Liver (tissue), 9 donors: ENCODE measurements around the gene FSIP1. TPM values are rescaled to one million over a fixed set of nuclear protein-coding genes. Genes with fewer than 3 reads are reported as not detected.

ENCODE experiments used
- DNase-seq: peaks from one replicate; pipeline ENCODE4 v3.0.0-alpha.2; 2017; ENCODE audit warnings: low spot score
- H3K27ac ChIP-seq, 2 donors: one replicate each; pipeline ENCODE4 v1.7.0; 2013; ENCODE audit warnings: inconsistent platforms in 2 of 2, low read length in 2 of 2, control low read depth in 1 of 2, low read depth in 1 of 2, mild to moderate bottlenecking in 1 of 2
- H3K27me3 ChIP-seq, 4 donors: one replicate each; pipeline versions ENCODE4 v1.6.1 to v1.7.0; 2013; ENCODE audit warnings: low read length in 3 of 4, inconsistent platforms in 1 of 4, mild to moderate bottlenecking in 1 of 4, moderate library complexity in 1 of 4; ENCODE audit not compliant: control insufficient read depth in 4 of 4, insufficient read depth in 4 of 4
- H3K36me3 ChIP-seq, 4 donors: one replicate each; pipeline versions ENCODE4 v1.6.1 to v1.7.0; 2013; ENCODE audit warnings: low read length in 3 of 4, mild to moderate bottlenecking in 3 of 4, low read depth in 1 of 4, moderate library complexity in 1 of 4; ENCODE audit not compliant: control insufficient read depth in 4 of 4, insufficient read depth in 3 of 4
- H3K4me1 ChIP-seq, 4 donors: one replicate each; pipeline versions ENCODE4 v1.6.1 to v1.7.0; 2013; ENCODE audit warnings: low read length in 3 of 4, mild to moderate bottlenecking in 3 of 4, moderate library complexity in 1 of 4; ENCODE audit not compliant: control insufficient read depth in 4 of 4, insufficient read depth in 4 of 4
- H3K4me3 ChIP-seq, 3 donors: one replicate each; pipeline versions ENCODE4 v1.6.1 to v1.7.0; 2013; ENCODE audit warnings: low read length in 3 of 3, control low read depth in 1 of 3, low read depth in 1 of 3, mild to moderate bottlenecking in 1 of 3
- H3K9ac ChIP-seq, 2 donors: one replicate each; pipeline ENCODE4 v1.7.0; 2013; ENCODE audit warnings: low read length in 2 of 2, mild to moderate bottlenecking in 2 of 2, moderate library complexity in 2 of 2, control low read depth in 1 of 2, low read depth in 1 of 2
- H3K9me3 ChIP-seq, 4 donors: one replicate each; pipeline versions ENCODE4 v1.6.1 to v1.7.0; 2013; ENCODE audit warnings: low read length in 3 of 4; ENCODE audit not compliant: control insufficient read depth in 4 of 4
- ATF3 ChIP-seq: IDR thresholded peaks from 2 replicates; pipeline ENCODE4 v1.6.1; 2016; ENCODE audit warnings: antibody characterized with exemption
- EGR1 ChIP-seq, 2 donors: IDR thresholded peaks; 2 replicates each; pipeline ENCODE4 v1.6.1; 2016 to 2018; ENCODE audit warnings: antibody characterized with exemption in 2 of 2, low read depth in 2 of 2
- FOXA1 ChIP-seq: IDR thresholded peaks from 2 replicates; pipeline ENCODE4 v1.6.1; 2016; ENCODE audit warnings: antibody characterized with exemption
- FOXA2 ChIP-seq: IDR thresholded peaks from 2 replicates; pipeline ENCODE4 v1.6.1; 2016; ENCODE audit warnings: antibody characterized with exemption
- GABPA ChIP-seq, 2 donors: IDR thresholded peaks in 1 of 2; conservative IDR thresholded peaks in 1 of 2; 2 replicates each; pipeline ENCODE4 v1.6.1; 2016; ENCODE audit warnings: antibody characterized with exemption in 2 of 2, mild to moderate bottlenecking in 1 of 2, moderate library complexity in 1 of 2
- HNF4A ChIP-seq, 2 donors: conservative IDR thresholded peaks; 2 replicates each; pipeline ENCODE4 v1.6.1; 2016; ENCODE audit warnings: antibody characterized with exemption in 2 of 2, mild to moderate bottlenecking in 2 of 2
- HNF4G ChIP-seq: IDR thresholded peaks from 2 replicates; pipeline ENCODE4 v1.6.1; 2016; ENCODE audit warnings: antibody characterized with exemption
- JUND ChIP-seq, 2 donors: IDR thresholded peaks; 2 replicates each; pipeline ENCODE4 v1.6.1; 2016; ENCODE audit warnings: antibody characterized with exemption in 2 of 2
- NR2F2 ChIP-seq: IDR thresholded peaks from 2 replicates; pipeline ENCODE4 v1.6.1; 2016; ENCODE audit warnings: antibody characterized with exemption
- RAD21 ChIP-seq, 2 donors: IDR thresholded peaks; 2 replicates each; pipeline ENCODE4 v1.6.1; 2016; ENCODE audit warnings: antibody characterized with exemption in 2 of 2, mild to moderate bottlenecking in 2 of 2
- RXRA ChIP-seq, 2 donors: IDR thresholded peaks; 2 replicates each; pipeline ENCODE4 v1.6.1; 2017 to 2018; ENCODE audit warnings: antibody characterized with exemption in 2 of 2, mild to moderate bottlenecking in 1 of 2
- SP1 ChIP-seq: IDR thresholded peaks from 2 replicates; pipeline ENCODE4 v1.6.1; 2018; ENCODE audit warnings: antibody characterized with exemption, mild to moderate bottlenecking
- TAF1 ChIP-seq: conservative IDR thresholded peaks from 2 replicates; pipeline ENCODE4 v1.6.1; 2016; ENCODE audit warnings: antibody characterized with exemption, mild to moderate bottlenecking
- YY1 ChIP-seq: IDR thresholded peaks from 2 replicates; pipeline ENCODE4 v1.6.1; 2016; ENCODE audit warnings: antibody characterized with exemption, mild to moderate bottlenecking
- WGBS: extraction: QIAGEN DNeasy Blood & Tissue Kit; methylation state at CpG from one replicate; pipeline ENCODE4 v1.1.7; 2013; 5-methylcytosine and 5-hydroxymethylcytosine counted together
- polyA plus RNA-seq, 2 donors: library from polyadenylated mRNA; stranded (reverse) in 1 of 2; unstranded in 1 of 2; fragments of 200-250 nt in 1 of 2; fragments of >200 nt in 1 of 2; fragmentation: Nextera tagmentation in 1 of 2; extraction: Ambion mirVana in 1 of 2; gene quantifications; one replicate each; pipeline versions ENCODE4 v1.2.1 to v1.2.3, GENCODE V29; 2013 to 2015
- total RNA-seq, 2 donors: library from RNA; depleted of rRNA; stranded (reverse); fragments of >200 nt; gene quantifications; one replicate each; pipeline ENCODE4 v1.2.3, GENCODE V29; 2014
- TF ChIP-seq, protein P1 (sequence below): IDR thresholded peaks from 2 replicates; pipeline ENCODE4 v1.6.1; 2016; ENCODE audit warnings: antibody characterized with exemption, mild to moderate bottlenecking
- TF ChIP-seq, protein P2 (sequence below): IDR thresholded peaks from 2 replicates; pipeline ENCODE4 v1.6.1; 2016; ENCODE audit warnings: antibody characterized with exemption
- TF ChIP-seq, protein P3 (sequence below): IDR thresholded peaks from 2 replicates; pipeline ENCODE4 v1.6.1; 2016; ENCODE audit warnings: antibody characterized with exemption
- TF ChIP-seq, protein P4 (sequence below): fragments of 150-350 bp; IDR thresholded peaks from 2 replicates; pipeline ENCODE4 v1.5.1; 2017; ENCODE audit warnings: improper control_type of control experiment, low read depth, low read length; ENCODE audit not compliant: missing input control
- donor health status: healthy.
- donor health status: healthy.
- donor health status: healthy.
- donor health status: healthy.
- donor health status: healthy.

Gene FSIP1
- total and polyA plus RNA-seq, 4 donors, result 0.05 to 0.29 (median 0.13) TPM

DNA sequence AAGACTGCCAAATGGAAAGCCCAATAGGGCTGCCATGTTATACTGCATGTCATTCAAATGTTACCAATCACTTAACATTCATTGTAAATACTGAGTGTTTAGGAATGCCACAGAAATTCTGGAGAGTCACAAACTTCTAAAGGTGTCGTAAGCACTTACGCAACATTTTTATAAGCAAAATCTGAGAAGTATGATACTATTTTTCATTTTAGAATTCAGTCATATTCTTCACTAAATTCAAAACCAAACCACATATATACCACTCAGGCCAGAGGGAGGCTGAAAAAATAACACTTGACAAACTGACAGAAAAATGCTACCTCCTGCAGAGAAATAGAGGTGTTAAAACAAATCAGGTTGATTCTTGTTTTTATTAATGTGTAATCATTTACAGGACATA, 112.0 kb downstream of the FSIP1 start:
- Histone ChIP-seq H3K27me3 (no peaks in the 10 kb centered on the region), H3K36me3 (no peaks in the 10 kb centered on the region), H3K9me3 (no peaks in the 10 kb centered on the region), H3K9ac (no peak overlapping the region), H3K4me1 (peaks cover 0 to 15% (median 4%) of the 10 kb centered on the region in 4 donors), H3K27ac (no peak overlapping the region), H3K4me3 (no peak overlapping the region)
- TF ChIP-seq RXRA (IDR thresholded peaks at IDR 0.05) (no peak), FOXA1 (no peak), GABPA (IDR thresholded peaks at IDR 0.05 in 1 of 2, conservative IDR thresholded peaks at IDR 0.05 in 1 of 2) (no peak), HNF4G (no peak), NR2F2 (no peak), HNF4A (conservative IDR thresholded peaks at IDR 0.05) (no peak), ATF3 (no peak), YY1 (no peak)
- TF ChIP-seq, protein P1, sequence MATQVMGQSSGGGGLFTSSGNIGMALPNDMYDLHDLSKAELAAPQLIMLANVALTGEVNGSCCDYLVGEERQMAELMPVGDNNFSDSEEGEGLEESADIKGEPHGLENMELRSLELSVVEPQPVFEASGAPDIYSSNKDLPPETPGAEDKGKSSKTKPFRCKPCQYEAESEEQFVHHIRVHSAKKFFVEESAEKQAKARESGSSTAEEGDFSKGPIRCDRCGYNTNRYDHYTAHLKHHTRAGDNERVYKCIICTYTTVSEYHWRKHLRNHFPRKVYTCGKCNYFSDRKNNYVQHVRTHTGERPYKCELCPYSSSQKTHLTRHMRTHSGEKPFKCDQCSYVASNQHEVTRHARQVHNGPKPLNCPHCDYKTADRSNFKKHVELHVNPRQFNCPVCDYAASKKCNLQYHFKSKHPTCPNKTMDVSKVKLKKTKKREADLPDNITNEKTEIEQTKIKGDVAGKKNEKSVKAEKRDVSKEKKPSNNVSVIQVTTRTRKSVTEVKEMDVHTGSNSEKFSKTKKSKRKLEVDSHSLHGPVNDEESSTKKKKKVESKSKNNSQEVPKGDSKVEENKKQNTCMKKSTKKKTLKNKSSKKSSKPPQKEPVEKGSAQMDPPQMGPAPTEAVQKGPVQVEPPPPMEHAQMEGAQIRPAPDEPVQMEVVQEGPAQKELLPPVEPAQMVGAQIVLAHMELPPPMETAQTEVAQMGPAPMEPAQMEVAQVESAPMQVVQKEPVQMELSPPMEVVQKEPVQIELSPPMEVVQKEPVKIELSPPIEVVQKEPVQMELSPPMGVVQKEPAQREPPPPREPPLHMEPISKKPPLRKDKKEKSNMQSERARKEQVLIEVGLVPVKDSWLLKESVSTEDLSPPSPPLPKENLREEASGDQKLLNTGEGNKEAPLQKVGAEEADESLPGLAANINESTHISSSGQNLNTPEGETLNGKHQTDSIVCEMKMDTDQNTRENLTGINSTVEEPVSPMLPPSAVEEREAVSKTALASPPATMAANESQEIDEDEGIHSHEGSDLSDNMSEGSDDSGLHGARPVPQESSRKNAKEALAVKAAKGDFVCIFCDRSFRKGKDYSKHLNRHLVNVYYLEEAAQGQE, result no peak
- TF ChIP-seq, protein P2, sequence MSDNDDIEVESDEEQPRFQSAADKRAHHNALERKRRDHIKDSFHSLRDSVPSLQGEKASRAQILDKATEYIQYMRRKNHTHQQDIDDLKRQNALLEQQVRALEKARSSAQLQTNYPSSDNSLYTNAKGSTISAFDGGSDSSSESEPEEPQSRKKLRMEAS, result no peak
- 96% methylated on average over 2 of the region's 2 CpGs for WGBS
- DNase-seq, result no peak

GRCh38 chr15:39669661-39670060, 113.0 kb downstream of the FSIP1 start:
- no peak for DNase-seq
- no peaks in the 10 kb centered on the region for H3K9me3 ChIP-seq
- TF ChIP-seq FOXA1, result no peak
- no peak for TF ChIP-seq EGR1 (IDR thresholded peaks at IDR 0.05; ENCODE audit: low read depth in 2 of 2)
- TF ChIP-seq GABPA (IDR thresholded peaks at IDR 0.05 in 1 of 2, conservative IDR thresholded peaks at IDR 0.05 in 1 of 2), result no peak
- no peak for TF ChIP-seq TAF1
- TF ChIP-seq YY1, result no peak
- TF ChIP-seq, protein P1, result no peak
- TF ChIP-seq NR2F2, result no peak
- no peak for TF ChIP-seq RXRA (IDR thresholded peaks at IDR 0.05)
- no peak for TF ChIP-seq FOXA2
- no peak for TF ChIP-seq HNF4A (conservative IDR thresholded peaks at IDR 0.05)
- TF ChIP-seq ATF3, result no peak
- TF ChIP-seq, protein P3, sequence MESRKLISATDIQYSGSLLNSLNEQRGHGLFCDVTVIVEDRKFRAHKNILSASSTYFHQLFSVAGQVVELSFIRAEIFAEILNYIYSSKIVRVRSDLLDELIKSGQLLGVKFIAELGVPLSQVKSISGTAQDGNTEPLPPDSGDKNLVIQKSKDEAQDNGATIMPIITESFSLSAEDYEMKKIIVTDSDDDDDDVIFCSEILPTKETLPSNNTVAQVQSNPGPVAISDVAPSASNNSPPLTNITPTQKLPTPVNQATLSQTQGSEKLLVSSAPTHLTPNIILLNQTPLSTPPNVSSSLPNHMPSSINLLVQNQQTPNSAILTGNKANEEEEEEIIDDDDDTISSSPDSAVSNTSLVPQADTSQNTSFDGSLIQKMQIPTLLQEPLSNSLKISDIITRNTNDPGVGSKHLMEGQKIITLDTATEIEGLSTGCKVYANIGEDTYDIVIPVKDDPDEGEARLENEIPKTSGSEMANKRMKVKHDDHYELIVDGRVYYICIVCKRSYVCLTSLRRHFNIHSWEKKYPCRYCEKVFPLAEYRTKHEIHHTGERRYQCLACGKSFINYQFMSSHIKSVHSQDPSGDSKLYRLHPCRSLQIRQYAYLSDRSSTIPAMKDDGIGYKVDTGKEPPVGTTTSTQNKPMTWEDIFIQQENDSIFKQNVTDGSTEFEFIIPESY, result no peak
- no peak for TF ChIP-seq JUND (IDR thresholded peaks at IDR 0.05)
- TF ChIP-seq, protein P2, result no peak
- TF ChIP-seq, protein P4, sequence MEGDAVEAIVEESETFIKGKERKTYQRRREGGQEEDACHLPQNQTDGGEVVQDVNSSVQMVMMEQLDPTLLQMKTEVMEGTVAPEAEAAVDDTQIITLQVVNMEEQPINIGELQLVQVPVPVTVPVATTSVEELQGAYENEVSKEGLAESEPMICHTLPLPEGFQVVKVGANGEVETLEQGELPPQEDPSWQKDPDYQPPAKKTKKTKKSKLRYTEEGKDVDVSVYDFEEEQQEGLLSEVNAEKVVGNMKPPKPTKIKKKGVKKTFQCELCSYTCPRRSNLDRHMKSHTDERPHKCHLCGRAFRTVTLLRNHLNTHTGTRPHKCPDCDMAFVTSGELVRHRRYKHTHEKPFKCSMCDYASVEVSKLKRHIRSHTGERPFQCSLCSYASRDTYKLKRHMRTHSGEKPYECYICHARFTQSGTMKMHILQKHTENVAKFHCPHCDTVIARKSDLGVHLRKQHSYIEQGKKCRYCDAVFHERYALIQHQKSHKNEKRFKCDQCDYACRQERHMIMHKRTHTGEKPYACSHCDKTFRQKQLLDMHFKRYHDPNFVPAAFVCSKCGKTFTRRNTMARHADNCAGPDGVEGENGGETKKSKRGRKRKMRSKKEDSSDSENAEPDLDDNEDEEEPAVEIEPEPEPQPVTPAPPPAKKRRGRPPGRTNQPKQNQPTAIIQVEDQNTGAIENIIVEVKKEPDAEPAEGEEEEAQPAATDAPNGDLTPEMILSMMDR, result no peak
- TF ChIP-seq HNF4G, result no peak
- no peak for TF ChIP-seq SP1
- no peak for TF ChIP-seq RAD21 (IDR thresholded peaks at IDR 0.05)
- H3K4me3 ChIP-seq, result no peak overlapping the region
- peaks cover 0 to 15% (median 4%) of the 10 kb centered on the region in 4 donors for H3K4me1 ChIP-seq
- 85% methylated on average over 2 of the region's 2 CpGs for WGBS
- no peaks in the 10 kb centered on the region for H3K27me3 ChIP-seq
- no peak overlapping the region for H3K27ac ChIP-seq
- no peaks in the 10 kb centered on the region for H3K36me3 ChIP-seq
- H3K9ac ChIP-seq, result no peak overlapping the region
